NT2/D1 (cell line): ENCODE data around the gene PDXK.

ENCODE experiments used
- DNase-seq: peaks from one replicate; pipeline ENCODE4 v3.0.0-alpha.2; 2011; ENCODE audit warnings: low read depth, low spot score
- H3K27me3 ChIP-seq: 2 replicates; pipeline ENCODE4 v1.6.0; 2011; ENCODE audit warnings: mild to moderate bottlenecking; ENCODE audit not compliant: insufficient read length, insufficient read depth
- H3K36me3 ChIP-seq: 2 replicates; pipeline ENCODE4 v1.6.1; 2011; ENCODE audit warnings: mild to moderate bottlenecking, low read length, mixed read lengths; ENCODE audit not compliant: insufficient read depth, insufficient read length
- H3K4me1 ChIP-seq: 2 replicates; pipeline ENCODE4 v1.5.1; 2011; ENCODE audit not compliant: insufficient read depth, insufficient read length
- H3K4me3 ChIP-seq: 2 replicates; pipeline ENCODE4 v1.5.1; 2011; ENCODE audit warnings: low read depth; ENCODE audit not compliant: insufficient read length
- H3K9ac ChIP-seq: 2 replicates; pipeline ENCODE4 v1.6.0; 2011; ENCODE audit warnings: low read depth; ENCODE audit not compliant: insufficient read length
- H3K9me3 ChIP-seq: 2 replicates; pipeline ENCODE4 v1.5.1; 2011; ENCODE audit warnings: mild to moderate bottlenecking, low read length; ENCODE audit not compliant: insufficient read depth
- SUZ12 ChIP-seq: IDR thresholded peaks from 2 replicates; pipeline ENCODE4 v1.6.1; 2011; ENCODE audit not compliant: insufficient read length, insufficient read depth; ENCODE audit errors: extremely low read depth
- YY1 ChIP-seq: IDR thresholded peaks from 2 replicates; pipeline ENCODE4 v1.6.1; 2011; ENCODE audit not compliant: insufficient read length, insufficient read depth
- ZNF274 ChIP-seq: IDR thresholded peaks from 2 replicates; pipeline ENCODE4 v1.6.1; 2011; ENCODE audit warnings: mild to moderate bottlenecking, low read depth, low read length

Gene PDXK

GRCh38 chr21:43699933-43700599 is 18.9 kb upstream of the PDXK start:
- Histone ChIP-seq H3K4me3 (no peak overlapping the region), H3K27me3 (no peaks in the 10 kb centered on the region), H3K36me3 (peaks cover 30% of the 10 kb centered on the region), H3K4me1 (peaks cover 18% of the 10 kb centered on the region), H3K9me3 (no peaks in the 10 kb centered on the region), H3K9ac (no peak overlapping the region)
- no peak for TF ChIP-seq YY1
- TF ChIP-seq ZNF274, result no peak
- TF ChIP-seq SUZ12, result no peak
- no peak for DNase-seq

DNA sequence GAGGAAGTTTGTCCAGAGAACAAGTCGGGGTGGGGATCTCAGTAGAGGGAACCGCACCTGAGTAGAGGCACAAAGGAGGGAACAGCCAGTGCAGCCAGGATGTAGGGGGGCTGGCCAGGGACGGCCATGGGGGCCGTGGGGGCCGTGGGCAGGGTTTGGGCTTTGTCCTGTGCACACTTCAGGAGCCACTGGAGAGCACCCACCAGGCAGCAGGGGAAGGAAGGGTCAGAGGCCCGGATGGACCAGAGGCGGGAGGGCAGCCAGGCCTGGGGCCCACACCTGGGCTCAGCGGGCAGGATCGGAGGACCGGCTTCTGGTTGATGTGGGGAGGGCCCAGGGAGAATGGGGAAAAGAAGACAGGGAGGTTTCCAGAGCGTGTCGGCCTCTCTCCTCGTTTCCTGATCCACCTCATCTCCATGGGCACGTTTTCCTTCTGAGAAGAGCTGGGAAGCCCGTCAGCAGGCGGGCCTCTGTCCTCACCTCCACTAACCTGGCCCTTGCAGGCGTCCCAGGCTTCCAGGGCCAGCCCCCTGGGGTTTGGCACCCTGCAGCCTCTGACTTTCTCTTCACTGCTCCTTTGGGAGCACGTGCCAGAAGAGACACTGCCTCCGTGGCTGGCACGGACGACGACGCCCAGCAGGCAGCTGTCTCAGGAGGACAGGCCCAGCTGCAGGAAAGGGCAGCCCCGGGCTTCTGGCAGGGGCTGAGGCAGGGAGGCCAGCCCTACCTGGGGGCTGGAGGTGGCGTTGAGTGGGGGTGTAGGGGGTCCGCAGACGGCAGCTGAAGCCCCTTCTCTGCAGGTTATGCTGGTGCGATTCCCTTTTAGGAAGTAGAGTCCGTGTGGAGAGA is 16.8 kb upstream of the PDXK start:
- no peak for DNase-seq
- Histone ChIP-seq H3K4me3 (no peak overlapping the region), H3K9me3 (no peaks in the 10 kb centered on the region), H3K36me3 (peaks cover 10% of the 10 kb centered on the region), H3K27me3 (no peaks in the 10 kb centered on the region), H3K4me1 (peaks cover 20% of the 10 kb centered on the region), H3K9ac (peak overlapping the region; percentile 58)
- TF ChIP-seq YY1 (no peak), SUZ12 (no peak), ZNF274 (no peak)

DNA sequence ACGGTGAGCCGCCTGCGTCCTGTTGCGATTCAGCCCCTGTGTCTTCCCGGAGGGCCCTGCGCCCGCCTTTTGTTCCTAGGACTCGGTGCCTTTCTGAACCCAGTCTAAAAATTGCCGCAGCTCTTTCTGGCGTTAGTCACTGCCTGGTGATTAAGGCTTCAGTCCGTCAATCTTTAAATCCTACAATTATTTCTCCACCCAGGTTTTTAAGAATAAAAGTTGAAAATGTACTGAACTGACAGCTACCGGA is 16.2 kb upstream of the PDXK start:
- Histone ChIP-seq H3K27me3 (no peaks in the 10 kb centered on the region), H3K4me3 (no peak overlapping the region), H3K9me3 (no peaks in the 10 kb centered on the region), H3K9ac (peak overlapping the region; percentile 58), H3K36me3 (peaks cover 9% of the 10 kb centered on the region), H3K4me1 (peaks cover 22% of the 10 kb centered on the region)
- TF ChIP-seq YY1 (no peak), ZNF274 (no peak), SUZ12 (no peak)
- DNase-seq, result no peak

- Histone ChIP-seq H3K4me1 (peaks cover 22% of the 10 kb centered on the region), H3K9me3 (no peaks in the 10 kb centered on the region), H3K9ac (no peak overlapping the region), H3K36me3 (peaks cover 4% of the 10 kb centered on the region), H3K27me3 (no peaks in the 10 kb centered on the region), H3K4me3 (no peak overlapping the region)
- TF ChIP-seq YY1, result no peak
- no peak for TF ChIP-seq SUZ12
- TF ChIP-seq ZNF274, result no peak
- peak; percentile 23 for DNase-seq
These were observed 15.7 kb upstream of the PDXK start for GRCh38 chr21:43703035-43703880.

DNA sequence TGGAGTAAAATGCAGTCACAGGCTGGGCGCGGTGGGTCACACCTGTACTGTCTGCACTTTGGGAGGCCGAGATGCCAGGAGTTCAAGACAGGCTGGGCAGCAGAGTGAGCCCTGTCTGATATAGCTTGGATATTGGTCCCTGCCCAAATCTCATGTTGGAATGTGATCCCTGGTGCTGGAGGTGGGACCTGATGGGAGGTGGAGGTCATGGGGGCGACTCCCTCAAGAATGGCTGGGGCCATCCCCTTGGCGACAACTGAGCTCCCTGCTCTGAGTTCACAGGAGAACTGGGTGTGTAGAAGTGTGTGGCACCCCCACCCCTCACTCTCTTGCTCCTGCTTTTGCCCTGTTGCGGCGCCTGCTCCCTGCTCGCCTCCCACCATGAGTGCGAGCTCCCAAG is 11.5 kb upstream of the PDXK start:
- Histone ChIP-seq H3K9me3 (no peaks in the 10 kb centered on the region), H3K9ac (no peak overlapping the region), H3K4me3 (no peak overlapping the region), H3K27me3 (no peaks in the 10 kb centered on the region), H3K4me1 (peaks cover 17% of the 10 kb centered on the region), H3K36me3 (no peaks in the 10 kb centered on the region)
- TF ChIP-seq SUZ12, result no peak
- no peak for TF ChIP-seq ZNF274
- no peak for TF ChIP-seq YY1
- DNase-seq, result no peak

DNA sequence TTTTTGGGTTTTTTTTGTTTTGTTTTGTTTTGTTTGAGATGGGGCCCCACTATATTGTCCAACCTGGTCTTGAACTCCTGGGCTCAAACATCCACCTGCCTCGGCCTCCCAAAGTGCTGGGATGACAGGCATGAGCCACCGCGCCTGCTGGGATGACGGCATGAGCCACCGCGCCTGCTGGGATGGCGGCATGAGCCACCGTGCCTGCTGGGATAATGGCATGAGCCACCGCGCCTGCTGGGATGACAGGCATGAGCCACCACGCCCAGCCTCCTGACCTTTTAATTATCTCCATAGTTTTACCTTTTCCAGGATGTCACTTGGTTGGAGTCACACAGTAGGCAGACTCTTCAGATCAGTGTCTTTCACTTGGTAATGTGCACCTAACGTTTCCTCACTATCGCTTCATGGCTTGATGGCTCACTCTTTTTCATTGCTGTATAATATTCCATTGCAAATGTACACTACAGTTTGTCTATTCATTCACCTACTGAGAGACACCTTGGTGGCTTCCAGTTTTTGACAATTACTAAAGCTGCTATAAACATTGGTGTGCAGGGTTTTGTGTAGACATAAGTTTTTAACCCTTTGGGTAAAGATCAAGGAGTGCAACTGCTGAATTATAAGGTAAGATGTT is 10.1 kb upstream of the PDXK start:
- no peaks in the 10 kb centered on the region for H3K9me3 ChIP-seq
- no peak overlapping the region for H3K4me3 ChIP-seq
- no peaks in the 10 kb centered on the region for H3K27me3 ChIP-seq
- H3K9ac ChIP-seq, result no peak overlapping the region
- no peaks in the 10 kb centered on the region for H3K36me3 ChIP-seq
- DNase-seq, result no peak
- H3K4me1 ChIP-seq, result peaks cover 7% of the 10 kb centered on the region
- TF ChIP-seq SUZ12 (no peak), YY1 (no peak), ZNF274 (no peak)
